MM.1S (cell line): ENCODE measurements around the gene RNF113B.

ENCODE experiments used
- CTCF ChIP-seq: fragments of 300-600 bp; sonication (generic); IDR thresholded peaks from 2 replicates; pipeline ENCODE4 v1.5.1; 2016; ENCODE audit warnings: antibody characterized with exemption, low read length, mixed read lengths
- EZH2phosphoT487 ChIP-seq: fragments of 300-600 bp; sonication (generic); IDR thresholded peaks from 2 replicates; pipeline ENCODE4 v1.6.1; 2018; ENCODE audit warnings: antibody characterized with exemption, low read length

- TF ChIP-seq EZH2phosphoT487 = no peak
- no peak for TF ChIP-seq CTCF
Measured at GRCh38 chr13:98173431-98174152, 3.5 kb downstream of the RNF113B start.
